HepG2 (cell line): ENCODE data around the gene CD101. TPM values are rescaled to one million over a fixed set of nuclear protein-coding genes. Genes with fewer than 3 reads are reported as not detected.

Experiments
- ARNTL ChIP-seq: sonication (generic); formaldehyde crosslinking; IDR thresholded peaks from 2 replicates; pipeline ENCODE4 v1.4.0; 2020; ENCODE audit warnings: mild to moderate bottlenecking, missing genetic modification reagents
- CENPT ChIP-seq: sonication (generic); formaldehyde crosslinking; IDR thresholded peaks from 2 replicates; pipeline ENCODE4 v1.8.0; 2022; ENCODE audit warnings: low read depth, mild to moderate bottlenecking, moderate library complexity, missing genetic modification reagents
- CHD4 ChIP-seq: fragments of 200-600 bp; sonication (generic); IDR thresholded peaks from 2 replicates; pipeline ENCODE4 v1.7.0; 2017; ENCODE audit warnings: mild to moderate bottlenecking, low read length, borderline replicate concordance
- FIP1L1 ChIP-seq: fragments of 200-400 bp; formaldehyde crosslinking; IDR thresholded peaks from 2 replicates; pipeline ENCODE4 v1.6.1; 2018; ENCODE audit warnings: low read depth, mild to moderate bottlenecking, low read length, moderate library complexity, borderline replicate concordance; ENCODE audit not compliant: insufficient read depth
- HDAC2 ChIP-seq: sonication (generic); formaldehyde crosslinking; IDR thresholded peaks from 2 replicates; pipeline ENCODE4 v1.4.0; 2020; ENCODE audit warnings: missing genetic modification reagents
- JDP2 ChIP-seq: sonication (generic); formaldehyde crosslinking; IDR thresholded peaks from 2 replicates; pipeline ENCODE4 v1.8.1; 2022; ENCODE audit warnings: missing genetic modification reagents, borderline replicate concordance
- JUN ChIP-seq: sonication (generic); formaldehyde crosslinking; IDR thresholded peaks from 2 replicates; pipeline ENCODE4 v1.4.0; 2020; ENCODE audit warnings: mild to moderate bottlenecking, missing genetic modification reagents
- U2AF1 ChIP-seq: fragments of 200-400 bp; formaldehyde crosslinking; optimal IDR thresholded peaks from 2 replicates; pipeline ENCODE3; 2017; ENCODE audit warnings: mild to moderate bottlenecking, low read depth, low read length
- ZBTB38 ChIP-seq: sonication (generic); formaldehyde crosslinking; IDR thresholded peaks from 2 replicates; pipeline ENCODE4 v1.5.1; 2020; ENCODE audit warnings: mild to moderate bottlenecking, missing genetic modification reagents
- ZFY ChIP-seq: sonication (generic); formaldehyde crosslinking; IDR thresholded peaks from 2 replicates; pipeline ENCODE4 v1.4.0; 2020; ENCODE audit warnings: missing genetic modification reagents
- ZKSCAN1 ChIP-seq: fragments of 150-350 bp; IDR thresholded peaks from 2 replicates; pipeline ENCODE4 v1.6.1; 2014; ENCODE audit warnings: low read length
- ZNF431 ChIP-seq: sonication (generic); formaldehyde crosslinking; IDR thresholded peaks from 2 replicates; pipeline ENCODE4 v1.9.0; 2022; ENCODE audit warnings: missing genetic modification reagents, low read depth, mild to moderate bottlenecking, borderline replicate concordance
- ZNF549 ChIP-seq: sonication (generic); formaldehyde crosslinking; IDR thresholded peaks from 2 replicates; pipeline ENCODE4 v1.5.0; 2020; ENCODE audit warnings: missing genetic modification reagents
- ZNF569 ChIP-seq: sonication (generic); formaldehyde crosslinking; IDR thresholded peaks from 2 replicates; pipeline ENCODE4 v1.5.0; 2020; ENCODE audit warnings: mild to moderate bottlenecking, missing genetic modification reagents, moderate library complexity, borderline replicate concordance
- ZNF703 ChIP-seq: sonication (generic); formaldehyde crosslinking; IDR thresholded peaks from 2 replicates; pipeline ENCODE4 v1.5.1; 2020; ENCODE audit warnings: missing genetic modification reagents, mild to moderate bottlenecking, moderate library complexity, borderline replicate concordance
- polyA plus RNA-seq, 8 experiments: library from polyadenylated mRNA; depleted of rRNA in 3 of 8; stranded (reverse) in 7 of 8; unstranded in 1 of 8; fragments of >200 nt; fragmentation: Illumina TruSeq in 4 of 8; extraction: Trizol in 4 of 8; gene quantifications; 2 replicates each; pipeline versions ENCODE4 v1.2.1 to v1.2.3, GENCODE V29; 2011 to 2016; ENCODE audit warnings: low read depth in 4 of 8, missing spikeins in 1 of 8, mixed read lengths in 1 of 8; ENCODE audit not compliant: insufficient read depth in 1 of 8
- total RNA-seq, 5 experiments: library from RNA; depleted of rRNA; stranded (reverse); fragments of >200 nt; fragmentation: Illumina TruSeq; extraction: Trizol; gene quantifications; 2 replicates each; pipeline ENCODE4 v1.2.3, GENCODE V29; 2016; ENCODE audit warnings: low read depth in 1 of 5
- TF ChIP-seq, protein P1 (sequence below): sonication (generic); formaldehyde crosslinking; IDR thresholded peaks from 2 replicates; pipeline ENCODE4 v1.4.0; 2020; ENCODE audit warnings: low read depth, mild to moderate bottlenecking, missing genetic modification reagents
- TF ChIP-seq, protein P2 (sequence below): sonication (generic); formaldehyde crosslinking; IDR thresholded peaks from 2 replicates; pipeline ENCODE4 v1.4.0; 2020; ENCODE audit warnings: missing genetic modification reagents
- TF ChIP-seq, protein P3 (sequence below): sonication (generic); formaldehyde crosslinking; IDR thresholded peaks from 2 replicates; pipeline ENCODE4 v1.4.0; 2020; ENCODE audit warnings: mild to moderate bottlenecking, low read depth, missing genetic modification reagents
- TF ChIP-seq, protein P4 (sequence below): IDR thresholded peaks from 2 replicates; pipeline ENCODE4 v1.6.1; 2012; ENCODE audit warnings: inconsistent platforms
- TF ChIP-seq, protein P5 (sequence below): sonication (generic); formaldehyde crosslinking; IDR thresholded peaks from 2 replicates; pipeline ENCODE4 v1.8.0; 2022; ENCODE audit warnings: mild to moderate bottlenecking, missing genetic modification reagents
- TF ChIP-seq, protein P6 (sequence below): sonication (generic); formaldehyde crosslinking; IDR thresholded peaks from 2 replicates; pipeline ENCODE4 v1.4.0; 2020; ENCODE audit warnings: missing genetic modification reagents

Gene CD101
- total and polyA plus RNA-seq, 2 of the 13 experiments (the other 11 are each of a cell fraction or from before 2014, with no cell fraction given) = 0.05 to 0.09 TPM

DNA sequence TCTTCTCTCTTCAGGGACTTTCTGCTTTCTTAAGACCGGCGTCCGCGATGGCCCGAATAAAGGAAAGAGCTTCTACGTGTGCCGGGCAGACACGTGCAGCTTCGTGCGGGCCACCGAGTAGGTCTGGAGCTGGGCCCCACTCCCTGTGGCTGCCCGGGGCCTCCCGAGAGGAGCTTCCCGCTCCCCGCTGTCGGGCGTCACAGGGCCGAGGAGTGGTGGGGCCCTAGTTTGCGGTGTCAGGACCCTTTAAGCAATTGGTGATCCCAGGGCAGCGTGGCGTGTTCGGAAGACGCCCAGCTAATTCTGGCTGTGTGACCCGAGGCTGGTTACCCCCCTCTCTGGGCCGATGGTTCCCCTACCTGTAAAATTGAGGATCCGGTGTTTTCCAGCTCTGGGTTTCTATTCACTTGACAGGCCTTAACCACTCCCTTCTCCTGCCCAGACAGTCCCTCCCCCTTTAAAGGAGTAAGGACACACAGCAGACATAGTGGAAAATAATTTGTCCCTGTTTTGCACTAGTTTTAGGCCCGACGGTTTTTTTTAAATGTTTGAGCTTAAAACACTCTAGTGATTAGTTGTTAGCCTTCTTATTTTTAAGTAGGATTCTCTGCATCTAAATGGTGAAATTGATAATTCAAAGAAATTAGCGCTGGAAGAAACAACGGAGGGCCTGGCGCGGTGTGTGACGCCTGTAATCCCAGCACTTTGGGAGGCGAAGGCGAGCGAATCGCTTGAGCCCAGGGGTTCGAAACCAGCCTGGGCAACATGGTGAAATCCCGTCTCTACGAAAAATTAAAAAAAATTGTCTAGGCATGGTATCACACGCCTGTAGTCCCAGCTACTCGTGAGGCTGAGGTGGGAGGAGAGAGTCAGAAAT, 59.1 kb downstream of the CD101 start (continued):
- TF ChIP-seq, protein P1, sequence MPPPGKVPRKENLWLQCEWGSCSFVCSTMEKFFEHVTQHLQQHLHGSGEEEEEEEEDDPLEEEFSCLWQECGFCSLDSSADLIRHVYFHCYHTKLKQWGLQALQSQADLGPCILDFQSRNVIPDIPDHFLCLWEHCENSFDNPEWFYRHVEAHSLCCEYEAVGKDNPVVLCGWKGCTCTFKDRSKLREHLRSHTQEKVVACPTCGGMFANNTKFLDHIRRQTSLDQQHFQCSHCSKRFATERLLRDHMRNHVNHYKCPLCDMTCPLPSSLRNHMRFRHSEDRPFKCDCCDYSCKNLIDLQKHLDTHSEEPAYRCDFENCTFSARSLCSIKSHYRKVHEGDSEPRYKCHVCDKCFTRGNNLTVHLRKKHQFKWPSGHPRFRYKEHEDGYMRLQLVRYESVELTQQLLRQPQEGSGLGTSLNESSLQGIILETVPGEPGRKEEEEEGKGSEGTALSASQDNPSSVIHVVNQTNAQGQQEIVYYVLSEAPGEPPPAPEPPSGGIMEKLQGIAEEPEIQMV (CRISPR knock-in tag) = 0 out of 2 replicates have a peak, but pooled peaks have one; percentile 34
- no peak for TF ChIP-seq ZBTB38 (CRISPR knock-in tag)
- TF ChIP-seq ZKSCAN1 = peak; percentile 75
- TF ChIP-seq ARNTL (CRISPR knock-in tag) = no peak
- no peak for TF ChIP-seq JUN
- TF ChIP-seq ZFY = no peak; the same call in 1 of the 2 replicates
- TF ChIP-seq, protein P2, sequence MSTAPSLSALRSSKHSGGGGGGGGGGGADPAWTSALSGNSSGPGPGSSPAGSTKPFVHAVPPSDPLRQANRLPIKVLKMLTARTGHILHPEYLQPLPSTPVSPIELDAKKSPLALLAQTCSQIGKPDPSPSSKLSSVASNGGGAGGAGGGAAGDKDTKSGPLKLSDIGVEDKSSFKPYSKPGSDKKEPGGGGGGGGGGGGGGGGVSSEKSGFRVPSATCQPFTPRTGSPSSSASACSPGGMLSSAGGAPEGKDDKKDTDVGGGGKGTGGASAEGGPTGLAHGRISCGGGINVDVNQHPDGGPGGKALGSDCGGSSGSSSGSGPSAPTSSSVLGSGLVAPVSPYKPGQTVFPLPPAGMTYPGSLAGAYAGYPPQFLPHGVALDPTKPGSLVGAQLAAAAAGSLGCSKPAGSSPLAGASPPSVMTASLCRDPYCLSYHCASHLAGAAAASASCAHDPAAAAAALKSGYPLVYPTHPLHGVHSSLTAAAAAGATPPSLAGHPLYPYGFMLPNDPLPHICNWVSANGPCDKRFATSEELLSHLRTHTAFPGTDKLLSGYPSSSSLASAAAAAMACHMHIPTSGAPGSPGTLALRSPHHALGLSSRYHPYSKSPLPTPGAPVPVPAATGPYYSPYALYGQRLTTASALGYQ (CRISPR knock-in tag) = no peak
- no peak for TF ChIP-seq CHD4
- TF ChIP-seq JDP2 (CRISPR knock-in tag) = no peak
- TF ChIP-seq ZNF569 (CRISPR knock-in tag) = no peak
- no peak for TF ChIP-seq FIP1L1
- no peak for TF ChIP-seq CENPT (CRISPR knock-in tag)
- TF ChIP-seq, protein P3, sequence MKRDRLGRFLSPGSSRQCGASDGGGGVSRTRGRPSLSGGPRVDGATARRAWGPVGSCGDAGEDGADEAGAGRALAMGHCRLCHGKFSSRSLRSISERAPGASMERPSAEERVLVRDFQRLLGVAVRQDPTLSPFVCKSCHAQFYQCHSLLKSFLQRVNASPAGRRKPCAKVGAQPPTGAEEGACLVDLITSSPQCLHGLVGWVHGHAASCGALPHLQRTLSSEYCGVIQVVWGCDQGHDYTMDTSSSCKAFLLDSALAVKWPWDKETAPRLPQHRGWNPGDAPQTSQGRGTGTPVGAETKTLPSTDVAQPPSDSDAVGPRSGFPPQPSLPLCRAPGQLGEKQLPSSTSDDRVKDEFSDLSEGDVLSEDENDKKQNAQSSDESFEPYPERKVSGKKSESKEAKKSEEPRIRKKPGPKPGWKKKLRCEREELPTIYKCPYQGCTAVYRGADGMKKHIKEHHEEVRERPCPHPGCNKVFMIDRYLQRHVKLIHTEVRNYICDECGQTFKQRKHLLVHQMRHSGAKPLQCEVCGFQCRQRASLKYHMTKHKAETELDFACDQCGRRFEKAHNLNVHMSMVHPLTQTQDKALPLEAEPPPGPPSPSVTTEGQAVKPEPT = no peak
- TF ChIP-seq, protein P4, sequence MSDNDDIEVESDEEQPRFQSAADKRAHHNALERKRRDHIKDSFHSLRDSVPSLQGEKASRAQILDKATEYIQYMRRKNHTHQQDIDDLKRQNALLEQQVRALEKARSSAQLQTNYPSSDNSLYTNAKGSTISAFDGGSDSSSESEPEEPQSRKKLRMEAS = peak; percentile 49
- TF ChIP-seq HDAC2 (CRISPR knock-in tag) = no peak
- TF ChIP-seq ZNF431 = no peak
- TF ChIP-seq, protein P5, sequence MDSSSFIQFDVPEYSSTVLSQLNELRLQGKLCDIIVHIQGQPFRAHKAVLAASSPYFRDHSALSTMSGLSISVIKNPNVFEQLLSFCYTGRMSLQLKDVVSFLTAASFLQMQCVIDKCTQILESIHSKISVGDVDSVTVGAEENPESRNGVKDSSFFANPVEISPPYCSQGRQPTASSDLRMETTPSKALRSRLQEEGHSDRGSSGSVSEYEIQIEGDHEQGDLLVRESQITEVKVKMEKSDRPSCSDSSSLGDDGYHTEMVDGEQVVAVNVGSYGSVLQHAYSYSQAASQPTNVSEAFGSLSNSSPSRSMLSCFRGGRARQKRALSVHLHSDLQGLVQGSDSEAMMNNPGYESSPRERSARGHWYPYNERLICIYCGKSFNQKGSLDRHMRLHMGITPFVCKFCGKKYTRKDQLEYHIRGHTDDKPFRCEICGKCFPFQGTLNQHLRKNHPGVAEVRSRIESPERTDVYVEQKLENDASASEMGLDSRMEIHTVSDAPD (CRISPR knock-in tag) = 0 out of 2 replicates have a peak, but pooled peaks have one; percentile 30
- TF ChIP-seq, protein P6, sequence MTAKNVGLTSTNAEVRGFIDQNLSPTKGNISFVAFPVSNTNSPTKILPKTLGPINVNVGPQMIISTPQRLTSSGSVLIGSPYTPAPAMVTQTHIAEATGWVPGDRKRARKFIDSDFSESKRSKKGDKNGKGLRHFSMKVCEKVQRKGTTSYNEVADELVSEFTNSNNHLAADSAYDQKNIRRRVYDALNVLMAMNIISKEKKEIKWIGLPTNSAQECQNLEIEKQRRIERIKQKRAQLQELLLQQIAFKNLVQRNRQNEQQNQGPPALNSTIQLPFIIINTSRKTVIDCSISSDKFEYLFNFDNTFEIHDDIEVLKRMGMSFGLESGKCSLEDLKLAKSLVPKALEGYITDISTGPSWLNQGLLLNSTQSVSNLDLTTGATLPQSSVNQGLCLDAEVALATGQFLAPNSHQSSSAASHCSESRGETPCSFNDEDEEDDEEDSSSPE (CRISPR knock-in tag) = no peak
- no peak for TF ChIP-seq ZNF549 (CRISPR knock-in tag)
- TF ChIP-seq U2AF1 = no peak
- TF ChIP-seq ZNF703 (CRISPR knock-in tag) = peak; percentile 27; the same call in 1 of the 2 replicates
